Stimulated activated CD4-positive, alpha-beta T cell treated with anti-CD3 and anti-CD28 coated beads, Interleukin-1b, Interleukin-23, amount 100 ng/mL, for 24 hours (primary cell): Measurements from ENCODE around the gene WNT3.
A peak's percentile ranks its signal among the peaks of the same experiment; 100 is the strongest.

Experiments used
- DNase-seq, 4 experiments: peaks; one replicate each; pipeline ENCODE4 v3.0.0-alpha.2; 2020; ENCODE audit warnings: low read depth in 4 of 4, low spot score in 1 of 4

WNT3 gene

DNA sequence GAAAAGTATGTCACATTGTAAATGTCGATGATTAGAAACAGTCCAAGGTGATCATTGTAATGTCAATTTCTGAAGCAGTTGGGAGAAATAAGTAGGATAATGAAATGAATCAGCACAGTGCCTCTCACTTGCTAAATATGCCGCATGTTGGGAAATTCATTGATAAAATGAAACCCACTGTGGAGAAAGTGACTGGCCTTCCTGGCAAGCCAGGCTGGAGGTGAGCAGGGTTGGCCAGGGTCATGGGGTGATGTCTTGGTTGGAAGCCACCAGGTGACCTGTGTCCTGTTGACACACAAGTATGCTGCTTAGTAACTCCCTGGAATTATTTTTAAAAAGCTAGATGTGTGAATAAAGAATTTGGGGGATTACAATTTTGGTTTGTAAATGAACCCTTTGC, 18.0 kb upstream of the WNT3 start:
- DNase-seq = no peak

- no peak for DNase-seq
Observed at GRCh38 chr17:46834846-46835245, 16.4 kb upstream of the WNT3 start.

DNA sequence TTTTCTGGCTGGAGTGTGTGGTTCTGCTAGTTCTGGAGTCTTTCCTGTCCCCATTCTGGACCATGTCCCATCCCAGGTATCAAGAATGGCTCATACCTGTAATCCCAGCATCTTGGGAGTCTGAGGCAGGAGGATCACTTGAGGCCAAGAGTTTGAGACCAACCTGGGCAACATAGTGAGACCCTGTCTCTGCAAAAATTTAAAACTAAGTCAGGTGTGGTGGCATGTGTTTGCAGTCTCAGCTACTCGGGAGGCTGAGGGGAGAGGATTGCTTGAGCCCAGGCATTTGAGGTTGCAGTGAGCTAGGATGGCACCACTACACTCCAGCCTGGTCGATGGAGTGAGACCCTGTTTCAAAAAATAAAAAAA, 15.3 kb upstream of the WNT3 start:
- DNase-seq = no peak

GRCh38 chr17:46832945-46833839, 14.7 kb upstream of the WNT3 start:
- no peak for DNase-seq

DNA sequence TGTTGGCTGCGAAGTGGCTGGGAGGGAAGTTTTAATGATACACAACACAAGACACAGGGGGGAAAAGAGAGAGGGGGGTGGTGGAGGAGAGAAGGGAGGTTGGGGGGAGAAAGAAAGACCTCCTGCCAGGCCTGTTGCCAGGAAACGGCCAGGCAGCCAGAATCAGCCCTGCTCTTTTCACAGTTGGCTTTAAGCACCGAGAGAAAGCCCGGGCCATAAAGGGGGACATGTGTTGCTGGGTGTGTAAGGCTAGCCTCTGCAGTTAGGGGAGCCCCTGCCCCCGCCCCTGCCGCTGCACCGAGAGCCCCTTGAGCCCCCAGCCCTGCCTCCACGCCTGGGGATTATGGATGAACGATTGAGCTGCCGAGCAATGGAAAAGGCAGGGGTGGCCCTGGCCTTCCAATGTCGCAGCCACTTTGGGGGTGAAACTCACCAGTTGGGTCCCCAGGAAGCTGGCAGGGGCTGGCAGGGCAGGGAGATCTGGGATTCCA, 13.9 kb upstream of the WNT3 start:
- no peak for DNase-seq

- DNase-seq = no peak
Observed at GRCh38 chr17:46831573-46832330, 13.3 kb upstream of the WNT3 start.

DNA sequence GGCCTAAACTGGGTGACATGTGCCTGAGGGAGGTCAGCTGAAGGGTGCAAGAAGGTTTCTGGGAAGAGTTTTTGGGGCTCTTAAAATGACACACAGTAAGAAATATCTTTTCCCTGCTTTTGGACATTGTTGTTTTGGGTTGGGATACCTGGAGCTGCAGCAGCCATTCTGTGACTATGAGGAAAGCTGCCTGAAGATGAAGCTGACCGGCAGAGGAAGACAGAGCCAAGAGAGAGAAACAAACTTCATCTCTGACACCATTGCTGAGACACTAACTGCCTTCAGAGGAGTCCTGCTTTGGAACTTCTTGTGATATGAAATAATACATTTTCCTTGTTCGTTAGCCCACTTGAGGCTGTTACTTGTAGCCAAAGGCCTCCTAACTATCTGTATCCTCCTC, 8.8 kb upstream of the WNT3 start:
- DNase-seq = no peak

DNA sequence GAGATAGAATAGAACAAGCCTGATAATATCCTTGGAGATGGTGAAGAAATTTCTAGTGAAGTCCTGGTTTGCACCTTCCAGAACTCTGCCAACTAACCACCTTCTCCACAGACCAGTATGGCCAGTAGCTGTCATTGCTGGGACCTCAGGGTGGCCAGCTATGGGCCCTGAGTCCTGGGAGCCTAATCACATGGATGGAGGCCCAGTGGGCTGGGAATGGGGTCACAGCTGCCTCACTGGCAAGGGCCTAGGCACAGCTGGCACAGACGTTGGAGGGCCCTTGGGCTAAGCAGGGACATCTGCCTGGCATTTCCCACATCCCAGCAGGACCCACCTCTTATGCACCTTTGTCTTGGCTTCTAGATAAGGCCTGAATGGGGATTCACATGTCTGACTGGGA, 7.6 kb upstream of the WNT3 start:
- DNase-seq = no peak

DNA sequence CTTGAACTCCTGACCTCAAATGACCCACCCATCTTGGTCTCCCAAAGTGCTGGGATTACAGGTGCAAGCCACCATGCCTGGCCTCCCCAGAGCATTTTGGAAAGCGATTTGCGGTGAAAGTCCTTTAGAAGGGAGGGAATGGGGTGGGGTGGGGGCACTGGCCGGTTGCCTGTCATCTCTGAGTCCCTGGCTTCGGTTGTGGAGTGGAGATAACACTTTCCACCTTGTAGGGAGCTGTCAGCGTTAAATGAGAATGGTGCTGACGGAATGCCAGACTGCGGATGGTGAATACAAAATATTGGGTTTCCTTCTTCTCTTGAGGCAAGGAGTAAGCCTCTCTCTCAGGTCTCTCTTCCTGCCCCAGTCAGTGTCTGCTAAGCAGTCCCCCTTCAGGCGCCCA, 5.2 kb upstream of the WNT3 start:
- no peak for DNase-seq

- DNase-seq = peak in 1 of 4 experiments; percentile 28
Observed at GRCh38 chr17:46822388-46822921, 4.0 kb upstream of the WNT3 start.

GRCh38 chr17:46821482-46822387, 3.2 kb upstream of the WNT3 start:
- DNase-seq = no peak

DNA sequence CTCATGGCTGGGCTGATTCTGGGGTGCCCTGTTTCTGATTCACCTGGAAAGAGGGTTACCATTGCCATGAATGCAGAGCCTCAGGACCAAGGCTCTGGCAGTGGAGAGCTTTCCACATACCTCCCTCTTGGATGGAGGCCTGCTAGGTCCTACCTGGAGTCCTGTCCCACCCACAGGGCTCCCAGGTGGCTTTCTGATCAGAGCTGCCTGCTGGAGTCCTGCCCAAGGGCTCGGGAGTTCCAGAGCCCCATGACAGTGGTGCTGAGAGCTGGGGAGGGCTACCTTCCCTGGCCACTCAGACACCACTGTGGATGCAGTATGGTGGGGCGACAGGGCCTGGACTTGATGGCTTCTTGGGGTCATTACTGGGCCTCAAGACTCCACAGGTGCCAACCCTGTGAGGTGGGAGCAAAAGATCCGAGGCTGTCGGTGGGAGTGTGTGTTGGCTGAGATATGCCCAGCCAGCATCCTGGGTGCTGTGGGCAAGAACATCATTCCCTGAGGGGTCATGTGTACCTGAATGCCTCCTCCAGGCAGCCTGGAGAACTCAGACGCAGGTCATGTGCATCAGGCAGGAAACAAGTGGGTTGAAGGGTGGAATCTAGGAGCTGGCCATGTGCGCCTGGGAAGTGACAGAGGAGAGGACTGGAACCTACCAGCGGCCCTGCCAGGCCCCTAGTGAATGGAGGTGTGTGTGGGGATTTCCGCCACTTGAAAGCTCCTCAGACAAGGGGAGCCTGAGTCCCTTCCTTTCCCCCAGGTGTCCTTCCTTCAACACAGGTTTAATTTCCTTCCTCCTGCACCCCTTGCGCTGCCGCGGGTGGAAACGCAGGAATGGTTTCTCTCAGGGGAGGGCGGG, 2.3 kb upstream of the WNT3 start:
- DNase-seq = no peak

- DNase-seq = no peak
Observed at GRCh38 chr17:46819906-46820351, 1.4 kb upstream of the WNT3 start.

GRCh38 chr17:46818929-46819859, 702 bp upstream of the WNT3 start:
- no peak for DNase-seq

DNA sequence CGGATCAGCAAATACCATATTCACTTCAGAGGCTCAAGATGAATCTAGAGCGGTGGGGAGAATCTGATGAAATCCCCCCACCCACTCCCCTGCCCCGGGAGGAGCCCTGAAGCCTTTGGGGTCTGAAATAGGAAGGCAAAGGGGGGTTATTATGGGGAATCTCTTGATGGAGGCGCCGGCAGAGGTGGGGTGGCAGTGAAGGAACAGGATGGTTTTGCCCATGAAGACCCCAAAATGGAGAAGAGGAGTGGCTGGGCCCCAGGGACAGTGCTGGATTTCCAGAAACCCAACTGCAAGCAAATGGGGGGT, 637 bp downstream of the WNT3 start:
- DNase-seq = no peak

GRCh38 chr17:46817151-46817900, 1.2 kb downstream of the WNT3 start:
- no peak for DNase-seq

DNA sequence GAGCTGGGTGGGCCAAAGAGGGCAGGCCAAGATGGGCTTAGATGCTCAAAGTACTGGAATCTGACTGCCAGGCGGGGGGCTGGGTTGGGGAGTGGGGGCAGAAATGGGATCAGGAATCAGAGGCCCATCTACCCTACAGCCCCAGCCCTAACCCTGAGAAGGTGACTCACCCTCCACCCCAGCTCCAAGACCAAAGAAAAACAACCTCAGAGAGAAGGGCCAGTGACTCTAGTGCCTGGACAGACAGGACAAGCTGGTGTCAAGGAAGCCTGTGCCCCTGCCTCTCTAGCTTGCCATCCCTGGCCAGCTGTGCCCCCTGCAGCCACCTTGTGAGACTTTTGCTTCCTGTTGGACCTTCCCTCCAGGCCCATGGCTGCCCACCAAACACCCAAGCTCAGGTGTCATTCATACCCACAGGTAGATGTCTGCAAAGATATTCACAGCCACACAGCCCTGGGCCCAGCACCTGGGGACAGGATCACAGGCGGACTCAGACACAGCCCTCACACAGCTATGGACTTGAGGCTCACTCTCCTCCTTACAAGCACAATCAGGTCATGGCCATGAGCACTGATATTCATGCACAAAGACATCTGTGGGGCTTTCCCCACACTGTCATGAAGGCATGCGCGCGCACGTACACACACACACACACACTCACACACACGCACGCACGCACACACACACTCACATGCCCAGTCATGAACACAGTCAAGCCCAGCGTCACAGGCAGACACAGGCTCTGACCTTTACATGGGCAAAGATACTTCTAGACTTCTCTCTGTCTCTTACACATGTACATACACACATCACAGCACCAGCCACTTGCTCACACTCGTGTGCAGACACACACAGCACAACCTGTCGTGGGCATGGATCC, 2.8 kb downstream of the WNT3 start:
- no peak for DNase-seq
